Right renal pelvis (tissue), 4 donors: ENCODE results near the gene TAF1C. TPM values are rescaled to one million over a fixed set of nuclear protein-coding genes. Genes with fewer than 3 reads are reported as not detected.

ENCODE experiments used
- DNase-seq, 4 donors: peaks; one replicate each; pipeline ENCODE4 v3.0.0-alpha.2; 2013; ENCODE audit warnings: low read depth in 4 of 4, low spot score in 3 of 4, missing footprints in 1 of 4
- polyA plus RNA-seq, 4 donors: library from polyadenylated mRNA; unstranded; fragments of 120-200 nt; gene quantifications; one replicate each; pipeline ENCODE4 v1.2.1, GENCODE V29; 2013; ENCODE audit not compliant: insufficient read length in 4 of 4

TAF1C gene
- polyA plus RNA-seq, 4 donors: 30.7 to 47.6 (median 40.2) TPM

- no peak for DNase-seq
These were observed 50.3 kb downstream of the TAF1C start for GRCh38 chr16:84136331-84137125.

- no peak for DNase-seq
These were observed 54.2 kb downstream of the TAF1C start for GRCh38 chr16:84132527-84133285.

- DNase-seq: no peak
These were observed 55.7 kb downstream of the TAF1C start for GRCh38 chr16:84131117-84131516.

Other genes with a start within 250 kb of the TAF1C start
- gene OSGIN1, start 233.8 kb downstream of the TAF1C start, polyA plus RNA-seq: under 1 TPM; 0.51 to 0.68 (median 0.59) TPM
- gene NECAB2, start 218.8 kb downstream of the TAF1C start, polyA plus RNA-seq: 1 to 10 TPM; 1.9 to 5.1 (median 2.7) TPM
- under 1 TPM in 1 of 4 donors, not detected in 3; 0.27 TPM for gene SLC38A8, start 144.3 kb downstream of the TAF1C start, polyA plus RNA-seq
- gene MBTPS1, start 70.1 kb downstream of the TAF1C start, polyA plus RNA-seq: 100 to 1,000 TPM; 112 to 115 (median 115) TPM
- gene HSDL1, start 41.9 kb downstream of the TAF1C start, polyA plus RNA-seq: 10 to 100 TPM; 38.7 to 53.0 (median 47.2) TPM
- gene DNAAF1, start 41.7 kb downstream of the TAF1C start, polyA plus RNA-seq: 1 to 10 TPM; 3.3 to 4.7 (median 4.4) TPM
- gene ADAD2, start 4.1 kb upstream of the TAF1C start, polyA plus RNA-seq: under 1 TPM in 2 of 4 donors, not detected in 2; 0.28 to 0.35 TPM
- gene KCNG4, start 53.0 kb upstream of the TAF1C start, polyA plus RNA-seq: under 1 TPM in 1 of 4 donors, not detected in 3; 0.05 TPM
- gene WFDC1, start 107.8 kb upstream of the TAF1C start, polyA plus RNA-seq: 1 to 10 TPM; 2.8 to 5.0 (median 3.8) TPM
- 1 to 10 TPM in 2 of 4 donors, under 1 TPM in 2; 0.45 to 1.5 (median 0.85) TPM for gene ATP2C2, start 181.5 kb upstream of the TAF1C start, polyA plus RNA-seq